Measurements from ENCODE around the gene WFDC10A.
"Not testable (repeated sequence)": the region's sequence is repeated elsewhere in the genome, so short reads cannot be mapped to it uniquely, and the experiment has no call there.

DNA sequence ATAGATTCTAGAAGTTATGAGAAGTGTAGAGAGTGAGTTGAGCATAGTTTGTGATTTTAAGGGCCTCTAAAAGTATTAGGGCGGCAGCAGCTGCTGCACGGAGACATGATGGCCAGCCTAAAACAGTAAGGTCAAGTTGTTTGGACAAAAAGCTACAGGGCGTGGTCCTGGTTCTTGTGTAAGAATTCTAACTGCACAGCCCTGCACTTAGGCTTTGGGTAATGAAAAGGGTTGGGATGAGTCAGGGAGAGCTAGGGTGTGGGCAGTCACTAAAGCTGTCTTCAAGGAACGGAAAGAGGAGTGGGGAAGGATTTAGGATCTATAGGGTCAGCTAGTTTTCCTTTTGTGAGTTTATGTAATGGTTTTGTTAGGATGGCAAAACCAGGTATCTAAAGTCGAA is 43.6 kb upstream of the WFDC10A start:
- not testable (repeated sequence) for TF ChIP-seq EZH2phosphoT487 (IDR thresholded peaks at IDR 0.05; ENCODE audit: insufficient read depth, low read depth); EZH2 (IDR thresholded peaks at IDR 0.05; ENCODE audit: insufficient read depth, poor library complexity, severe bottlenecking)
